Panc1 (cell line): ENCODE results near the gene ADCY4. TPM values are rescaled to one million over a fixed set of nuclear protein-coding genes. Genes with fewer than 3 reads are reported as not detected.

ENCODE experiments used
- ATAC-seq: fragments of 200-7000 bp; cut with Tn5 transposase; 2 replicates; pipeline ENCODE4 v1.9.1; 2020; ENCODE audit warnings: mild to moderate bottlenecking, moderate library complexity
- BruUV-seq: library from RNA; stranded (reverse); fragments of 400-500 nt; replicated peaks from 2 replicates; lab custom pipeline; 2021; lab: Mats Ljungman, UMichigan
- CTCF ChIA-PET: fragments of 300-600 bp; sonication (Branson Sonifier 250); formaldehyde crosslinking; loops from one replicate; lab custom pipeline; 2022; ENCODE audit warnings: antibody characterized with exemption; lab: Charles Lee
- POLR2A ChIA-PET: fragments of 300-600 bp; sonication (Branson Sonifier 250); formaldehyde crosslinking; loops from one replicate; lab custom pipeline; 2022; ENCODE audit warnings: antibody characterized with exemption; lab: Charles Lee
- DNase-seq: peaks from one replicate; pipeline ENCODE4 v3.0.0-alpha.2; 2010; ENCODE audit warnings: low read depth, low spot score
- H3K27ac ChIP-seq: 2 replicates; pipeline ENCODE4 v1.5.1; 2011; ENCODE audit warnings: mild to moderate bottlenecking, low read length, inconsistent platforms
- H3K27me3 ChIP-seq: fragments of 200-500 bp; sonication (Bioruptor generic); 2 replicates; pipeline ENCODE4 v1.6.0; 2014; ENCODE audit warnings: low read length, inconsistent platforms; ENCODE audit not compliant: control insufficient read depth, insufficient read depth
- H3K36me3 ChIP-seq: fragments of 200-500 bp; sonication (Bioruptor generic); 2 replicates; pipeline ENCODE4 v1.5.1; 2014; ENCODE audit warnings: inconsistent platforms, mild to moderate bottlenecking, low read length, moderate library complexity; ENCODE audit not compliant: control insufficient read depth, insufficient read depth
- H3K4me1 ChIP-seq: 2 replicates; pipeline ENCODE4 v1.5.1; 2011; ENCODE audit warnings: inconsistent platforms, mild to moderate bottlenecking, low read length, moderate library complexity; ENCODE audit not compliant: control insufficient read depth, insufficient read depth
- H3K4me3 ChIP-seq, 2 experiments: 2 replicates each; pipeline ENCODE4 v1.5.1; 2011 to 2012; ENCODE audit warnings: low read depth in 2 of 2, low read length in 2 of 2, mild to moderate bottlenecking in 2 of 2, inconsistent platforms in 1 of 2, moderate library complexity in 1 of 2
- H3K9me3 ChIP-seq: fragments of 200-500 bp; sonication (Bioruptor generic); 2 replicates; pipeline ENCODE4 v1.5.1; 2014; ENCODE audit warnings: low read depth, mild to moderate bottlenecking, inconsistent platforms, low read length, moderate library complexity; ENCODE audit not compliant: control insufficient read depth, insufficient read depth
- CTCF ChIP-seq: fragments of 450-650 bp; IDR thresholded peaks from 2 replicates; pipeline ENCODE4 v1.5.1; 2017; ENCODE audit warnings: mild to moderate bottlenecking
- POLR2AphosphoS5 ChIP-seq: IDR thresholded peaks from 2 replicates; pipeline ENCODE4 v1.6.1; 2012; ENCODE audit warnings: mild to moderate bottlenecking, low read depth, low read length, moderate library complexity
- REST ChIP-seq, 2 experiments: IDR thresholded peaks; 2 replicates each; pipeline ENCODE4 v1.6.1; 2011 to 2012; ENCODE audit warnings: low read depth in 2 of 2, control low read depth in 1 of 2, low read length in 1 of 2, mild to moderate bottlenecking in 1 of 2, moderate library complexity in 1 of 2; ENCODE audit not compliant: insufficient read depth in 1 of 2
- SIN3A ChIP-seq: IDR thresholded peaks from 2 replicates; pipeline ENCODE4 v1.6.1; 2012; ENCODE audit warnings: low read depth, mild to moderate bottlenecking, low read length, moderate library complexity, borderline replicate concordance; ENCODE audit not compliant: insufficient read depth
- TCF7L2 ChIP-seq: IDR thresholded peaks from 2 replicates; pipeline ENCODE4 v1.6.1; 2011; ENCODE audit warnings: mild to moderate bottlenecking, low read depth, low read length, inconsistent platforms
- in situ Hi-C: cut with HindIII; loops from 2 replicates; pipeline ENCODE4 v1.10.0; 2016; ENCODE audit warnings: low sequenced_read_pairs, low pct_unique_long_range_greater_than_20kb
- intact Hi-C: fragments of 100-400 bp; cut with micrococcal nuclease; formaldehyde crosslinking; loops from one replicate; pipeline ENCODE4 v1.10.0; 2022; ENCODE audit not compliant: unreplicated experiment
- total RNA-seq: library from RNA; stranded (reverse); gene quantifications from one replicate; pipeline ENCODE4 v1.2.1, GENCODE V29; 2021; ENCODE audit not compliant: unreplicated experiment

ADCY4 gene
- total RNA-seq, 1 experiment from 2014 or later, result 0.21 TPM

- H3K27ac ChIP-seq, result no peak overlapping the region
- intact Hi-C loops, result no loop called here
- DNase-seq, result no peak
- TF ChIP-seq REST (IDR thresholded peaks at IDR 0.05; ENCODE audit: insufficient read depth in 1 of 2, low read depth in 2 of 2, low read length in 1 of 2) (no peak), TCF7L2 (no peak), POLR2AphosphoS5 (no peak), CTCF (no peak), SIN3A (no peak)
- BruUV-seq, result no TSS peak
- ATAC-seq, result no peak
- CTCF ChIA-PET, result no interaction called here
- POLR2A ChIA-PET, result no interaction called here
- in situ Hi-C loops, result no loop called here
- H3K9me3 ChIP-seq, result no peaks in the 10 kb centered on the region
- H3K4me3 ChIP-seq, result no peak overlapping the region
- H3K27me3 ChIP-seq, result no peaks in the 10 kb centered on the region
- H3K36me3 ChIP-seq, result no peaks in the 10 kb centered on the region
- H3K4me1 ChIP-seq, result no peaks in the 10 kb centered on the region
Measured at GRCh38 chr14:24289649-24290280, 45.1 kb downstream of the ADCY4 start.

- H3K4me1 ChIP-seq, result no peaks in the 10 kb centered on the region
- TF ChIP-seq SIN3A, result no peak
- TF ChIP-seq POLR2AphosphoS5, result no peak
- no peak for TF ChIP-seq TCF7L2
- TF ChIP-seq REST (IDR thresholded peaks at IDR 0.05; ENCODE audit: insufficient read depth in 1 of 2, low read depth in 2 of 2, low read length in 1 of 2), result no peak
- TF ChIP-seq CTCF, result no peak
- in situ Hi-C loops, result no loop called here
- H3K9me3 ChIP-seq, result no peaks in the 10 kb centered on the region
- ChIA-PET CTCF (no interaction called here), POLR2A (no interaction called here)
- intact Hi-C loops, result no loop called here
- H3K4me3 ChIP-seq, result no peak overlapping the region
- no peaks in the 10 kb centered on the region for H3K27me3 ChIP-seq
- ATAC-seq (no peak), DNase-seq (no peak)
- no peak overlapping the region for H3K27ac ChIP-seq
- no TSS peak for BruUV-seq
- H3K36me3 ChIP-seq, result no peaks in the 10 kb centered on the region
Measured at GRCh38 chr14:24286996-24287395, 47.9 kb downstream of the ADCY4 start.
